HG03521 (cell line): Measurements from ENCODE around the gene OTULIN.

Source experiments
- ATAC-seq: cut with Tn5 transposase; IDR thresholded peaks from one replicate; pipeline ENCODE4 v1.9.1; 2021; ENCODE audit warnings: mild to moderate bottlenecking, moderate library complexity; ENCODE audit not compliant: unreplicated experiment

Gene OTULIN

DNA sequence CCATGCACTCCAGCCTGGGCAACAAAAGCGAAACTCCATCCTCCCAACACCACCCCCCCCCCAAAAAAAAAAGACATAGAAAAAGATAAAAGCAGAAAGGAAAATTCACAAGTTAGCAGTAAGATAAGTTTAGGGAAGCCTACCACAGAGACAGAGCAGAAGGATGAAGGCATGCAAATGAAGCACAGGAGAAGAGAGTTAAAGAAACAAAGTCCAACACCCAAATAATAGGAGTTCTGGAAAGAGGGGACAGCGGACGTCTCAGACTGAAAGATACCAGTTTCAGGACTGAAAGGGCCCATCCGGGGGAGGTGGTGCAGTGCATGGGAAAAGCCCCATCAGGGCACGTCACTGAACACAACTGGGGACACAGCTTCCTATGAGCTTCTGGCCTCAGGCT lies 54.3 kb downstream of the OTULIN start:
- no peak for ATAC-seq

- ATAC-seq, result no peak
Measured at GRCh38 chr5:14720236-14720923, 55.9 kb downstream of the OTULIN start.

DNA sequence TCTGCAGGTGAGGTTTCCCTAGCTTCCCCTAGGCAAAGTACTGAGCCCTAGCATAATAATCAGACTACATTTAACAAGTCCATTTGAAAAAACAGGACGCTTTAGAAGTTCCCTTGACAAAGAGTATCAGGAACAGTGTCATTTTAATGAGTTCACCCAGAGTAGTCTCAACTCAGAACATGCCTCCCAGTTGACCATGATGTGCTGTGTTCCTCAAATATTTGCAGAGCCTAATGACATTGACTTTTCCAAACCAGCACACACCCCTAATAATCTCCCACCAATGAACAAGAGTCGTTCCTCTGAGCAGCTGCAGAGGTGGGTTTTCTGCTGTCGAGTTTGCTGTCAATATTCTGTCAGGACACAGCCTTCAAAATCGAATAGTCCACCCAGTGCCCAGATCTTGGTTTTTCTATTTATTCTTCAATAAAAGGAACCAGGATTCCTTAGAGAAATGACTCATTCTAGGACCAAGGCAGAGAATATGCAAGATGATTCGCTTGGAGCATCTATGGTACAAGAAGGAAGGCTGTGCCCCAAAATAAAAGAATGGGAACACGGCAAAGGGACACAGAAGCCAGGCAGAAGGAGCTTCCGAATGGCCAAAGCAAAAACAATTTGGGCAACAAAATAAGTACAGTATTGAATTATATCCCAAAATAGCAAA lies 57.6 kb downstream of the OTULIN start:
- ATAC-seq, result no peak

- no peak for ATAC-seq
Measured at GRCh38 chr5:14722923-14723322, 58.4 kb downstream of the OTULIN start.

DNA sequence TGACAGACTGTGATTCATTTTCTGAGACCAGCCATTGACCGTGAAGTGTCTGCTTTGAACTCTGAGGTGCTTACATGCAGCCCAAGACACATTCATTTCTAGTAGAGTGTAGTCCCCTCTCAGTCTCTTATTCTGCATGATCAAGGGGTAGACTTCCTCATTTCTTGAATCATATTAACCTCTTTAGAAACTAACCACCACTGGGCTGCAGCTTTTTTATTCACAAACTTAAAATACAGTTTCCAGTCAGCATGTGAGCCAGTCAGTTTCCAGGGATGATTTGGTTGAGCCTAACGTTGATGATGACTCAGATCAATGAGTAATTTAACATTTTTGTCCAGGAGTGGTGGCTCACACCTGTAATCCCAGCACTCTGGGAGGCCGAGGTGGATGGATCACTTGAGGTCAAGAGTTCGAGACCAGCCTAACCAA lies 59.2 kb downstream of the OTULIN start:
- no peak for ATAC-seq

DNA sequence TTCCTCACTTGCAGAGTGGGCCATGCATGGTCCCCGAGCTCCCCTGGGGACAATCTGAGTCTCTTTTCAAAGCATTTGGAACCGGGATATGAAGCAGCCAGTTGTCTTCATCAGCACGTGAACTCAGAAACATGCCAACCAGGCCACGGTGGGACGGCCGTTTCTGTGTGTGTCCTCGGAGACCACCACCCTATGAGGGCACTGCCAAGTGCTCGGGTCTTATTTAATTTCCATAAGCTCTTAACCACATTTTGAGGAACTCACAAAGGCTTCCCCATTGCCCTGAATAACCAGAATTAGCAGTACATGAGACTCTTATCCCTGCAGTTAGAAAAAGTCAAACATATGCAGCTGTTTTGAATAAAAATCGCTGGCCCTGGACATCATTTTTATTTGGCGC lies 60.1 kb downstream of the OTULIN start:
- ATAC-seq, result no peak

DNA sequence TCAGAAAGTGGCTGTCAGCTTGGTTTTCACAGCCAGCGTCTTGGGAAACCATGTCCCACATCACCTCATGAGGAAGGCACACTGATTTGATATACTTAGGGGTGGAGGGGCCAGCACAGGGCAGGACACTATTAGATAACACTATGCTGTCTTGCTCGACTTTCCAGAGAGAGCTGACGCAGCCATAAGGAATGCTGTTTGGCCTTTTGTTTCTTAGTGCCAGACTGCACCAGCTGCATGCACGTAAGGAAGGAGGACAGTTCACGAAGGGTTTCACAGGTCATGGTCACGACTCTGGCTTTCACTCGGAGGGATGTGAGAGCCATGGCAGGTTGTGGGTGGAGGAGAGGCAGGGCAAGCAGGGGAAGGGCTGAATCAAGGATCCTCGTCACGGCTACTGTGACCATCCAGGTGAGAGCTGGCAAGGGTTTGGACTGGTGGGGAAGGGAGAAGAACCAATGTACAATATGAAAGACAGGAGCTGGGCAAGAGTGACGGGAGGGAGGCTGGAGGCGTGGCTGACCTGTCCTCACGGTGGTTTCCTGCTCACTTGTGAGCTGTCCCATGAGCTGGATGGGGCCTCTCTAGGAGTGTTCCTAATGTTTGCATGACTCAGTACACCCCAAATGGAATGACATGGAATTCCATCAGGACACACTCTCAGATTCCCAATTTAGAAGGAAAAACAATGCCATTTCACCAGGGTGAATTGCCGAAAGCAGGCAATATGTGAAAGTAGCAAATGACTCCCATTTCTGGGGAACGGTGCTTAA lies 61.7 kb downstream of the OTULIN start:
- no peak for ATAC-seq

DNA sequence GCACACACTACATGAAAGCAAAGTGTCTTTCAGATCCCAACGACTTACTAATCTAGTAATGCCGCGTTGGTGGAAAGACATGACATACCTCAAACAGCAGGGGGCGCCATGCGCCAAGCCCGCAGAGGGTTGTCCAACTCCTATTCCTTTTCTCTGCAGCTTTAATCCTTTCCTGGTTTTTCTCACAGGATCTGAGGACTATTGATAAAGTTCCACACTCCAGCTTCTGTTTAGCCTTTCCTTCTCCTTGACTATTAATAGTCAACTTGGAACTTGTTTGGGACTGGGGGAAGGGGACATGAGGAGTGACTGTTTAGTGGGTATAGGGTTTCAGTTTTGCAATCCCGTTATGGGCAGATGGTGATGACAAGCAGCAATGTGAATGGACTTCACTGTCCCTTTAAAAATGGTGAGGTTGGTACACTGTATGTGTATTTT lies 62.9 kb downstream of the OTULIN start:
- ATAC-seq, result peak; percentile 43

GRCh38 chr5:14727928-14728458 lies 63.5 kb downstream of the OTULIN start:
- ATAC-seq, result no peak

- ATAC-seq, result no peak
Measured at GRCh38 chr5:14728459-14728938, 64.0 kb downstream of the OTULIN start.

DNA sequence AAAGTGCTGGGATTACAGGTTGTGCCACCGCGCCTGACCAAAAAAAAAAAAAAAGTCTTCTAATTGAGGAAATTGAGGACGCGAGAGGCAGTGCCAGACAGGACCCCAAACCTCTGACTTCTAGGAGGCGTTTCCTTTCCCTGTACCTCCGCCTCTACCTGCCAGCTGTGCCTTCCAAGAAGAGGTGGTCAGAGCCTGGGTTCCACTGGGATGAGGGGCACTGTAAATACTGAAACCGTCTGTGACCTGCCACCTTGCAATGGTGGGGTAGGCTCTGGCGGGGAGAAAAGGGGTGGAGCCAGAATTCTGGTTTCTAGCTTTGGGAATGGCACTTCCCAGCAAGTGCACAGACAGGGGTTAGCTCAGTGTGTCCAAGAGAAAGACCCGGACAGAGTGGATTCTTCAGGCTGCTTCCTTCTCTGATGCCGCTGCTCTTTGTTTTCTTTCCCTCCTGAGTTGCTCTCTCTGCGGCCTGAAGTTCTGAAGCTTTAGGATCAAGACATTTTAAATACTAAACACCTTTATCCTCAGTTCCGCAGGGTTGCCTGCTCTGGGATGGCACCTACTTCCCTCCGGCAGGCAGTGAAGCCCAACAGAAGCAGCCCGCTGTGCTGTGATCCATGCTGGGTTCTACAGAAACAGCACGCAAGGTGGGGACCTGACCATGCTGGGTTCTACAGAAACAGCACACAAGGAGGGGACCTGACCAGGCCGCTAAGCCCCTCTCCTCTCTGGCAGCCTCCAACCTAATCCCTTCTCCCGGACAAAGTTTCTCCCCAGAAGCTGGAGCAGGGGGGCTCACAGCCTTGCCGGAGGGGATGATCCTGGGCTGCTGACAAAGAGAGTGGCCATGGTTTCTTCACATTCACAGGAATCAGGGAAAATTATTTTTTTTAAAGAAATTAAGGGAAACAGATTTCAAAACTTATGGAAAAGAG lies 65.2 kb downstream of the OTULIN start:
- no peak for ATAC-seq

GRCh38 chr5:14730466-14730865 lies 65.9 kb downstream of the OTULIN start:
- ATAC-seq, result no peak

DNA sequence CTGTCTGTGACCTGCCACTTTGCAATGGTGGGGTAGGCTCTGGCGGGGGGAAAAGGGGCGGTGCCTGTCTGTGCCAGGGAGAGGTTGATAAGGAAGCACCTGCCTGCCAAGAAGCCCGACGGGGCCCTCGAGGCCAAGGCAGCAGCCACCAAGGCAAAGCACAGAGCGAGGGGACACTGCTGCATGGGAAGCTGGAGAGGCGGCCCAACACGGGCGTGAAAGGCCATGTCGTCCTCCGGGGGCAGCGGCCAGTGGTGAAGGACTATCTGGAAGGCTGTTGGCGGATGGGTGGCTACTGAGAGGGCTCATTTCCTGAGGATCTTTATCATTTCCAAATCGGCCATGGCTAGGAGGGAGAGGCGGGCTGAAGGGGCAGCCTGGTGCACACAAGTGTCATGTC lies 66.4 kb downstream of the OTULIN start:
- no peak for ATAC-seq

DNA sequence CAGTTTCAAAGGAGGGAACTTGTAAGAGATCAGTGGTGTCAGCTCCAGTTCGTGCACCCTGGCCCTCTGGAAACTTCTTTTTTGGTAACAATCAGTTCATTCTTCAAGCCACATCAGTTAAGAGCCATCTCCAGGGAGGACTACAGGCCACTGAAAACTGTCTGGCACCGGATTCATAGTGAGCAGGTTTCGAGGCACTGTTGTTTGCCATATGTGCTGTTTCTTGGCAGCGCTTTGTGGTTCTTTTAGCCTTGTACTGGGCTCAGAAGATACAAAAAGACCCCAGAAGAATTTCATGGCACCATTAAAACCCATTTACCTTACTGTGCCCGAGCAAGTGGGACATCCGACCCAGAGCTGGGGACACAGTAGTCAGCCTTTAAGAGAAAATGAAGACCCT lies 68.5 kb downstream of the OTULIN start:
- ATAC-seq, result no peak

DNA sequence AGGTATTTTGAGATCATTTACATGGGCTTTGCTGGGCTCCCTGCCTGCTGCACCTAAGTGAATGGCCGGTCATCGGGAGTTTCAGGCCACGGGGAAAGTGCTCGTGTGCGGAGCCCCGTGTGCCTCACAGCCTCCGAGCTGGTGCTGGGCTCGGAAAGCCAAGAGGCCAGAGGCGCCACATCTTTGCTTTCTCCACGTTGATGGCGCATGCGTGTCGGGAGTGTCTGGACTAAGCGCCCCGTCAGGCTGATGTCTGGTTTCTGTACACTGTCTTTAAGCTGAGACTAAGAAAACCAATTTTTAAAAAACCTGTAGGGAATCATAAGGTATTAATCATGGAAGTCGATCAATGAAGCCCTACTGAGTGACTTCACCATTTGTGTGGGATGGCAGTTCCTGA lies 69.1 kb downstream of the OTULIN start:
- ATAC-seq, result no peak

GRCh38 chr5:14734396-14734795 lies 69.9 kb downstream of the OTULIN start:
- ATAC-seq, result no peak

DNA sequence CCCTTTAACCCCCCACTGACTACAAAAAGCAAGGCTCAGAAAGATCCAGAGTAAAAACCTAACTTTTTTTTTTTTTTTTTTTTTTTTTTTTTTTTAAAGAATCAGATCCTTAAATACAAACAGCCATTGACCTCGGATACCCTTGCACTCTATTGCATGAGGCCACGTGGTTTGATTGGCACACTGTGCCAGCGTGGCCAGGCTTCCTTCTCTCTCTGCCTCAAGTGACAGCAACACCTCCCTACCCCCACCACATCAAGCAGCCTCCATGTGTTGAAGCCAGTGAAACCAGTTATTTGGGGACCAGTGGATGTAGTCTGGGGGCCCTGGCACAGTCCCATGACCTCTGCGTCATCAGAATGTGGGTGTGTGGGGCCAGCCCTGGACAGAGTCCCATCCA lies 71.4 kb downstream of the OTULIN start:
- no peak for ATAC-seq

- no peak for ATAC-seq
Measured at GRCh38 chr5:14737291-14737690, 72.8 kb downstream of the OTULIN start.

DNA sequence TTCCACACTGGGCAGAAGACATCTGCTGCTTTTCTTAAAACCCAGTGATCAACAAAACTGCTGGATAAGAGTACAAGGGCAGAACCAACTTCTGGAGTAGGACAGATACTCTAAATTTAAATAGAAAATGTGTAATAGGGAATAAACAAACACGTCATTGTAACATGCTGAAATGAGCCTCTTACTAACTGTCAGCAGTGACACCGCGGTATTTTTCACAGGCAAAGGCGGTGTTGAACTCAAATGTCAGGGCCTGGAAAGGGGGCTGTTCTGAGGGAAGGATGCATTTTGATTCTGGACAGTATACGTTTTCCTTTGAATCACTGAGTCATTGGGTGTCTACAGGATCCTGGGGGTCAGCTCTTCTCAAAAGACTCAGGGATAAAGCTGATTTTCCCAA lies 73.5 kb downstream of the OTULIN start:
- no peak for ATAC-seq

GRCh38 chr5:14739538-14739937 lies 75.0 kb downstream of the OTULIN start:
- ATAC-seq, result no peak
